HG03442 (cell line): Measurements from ENCODE around the gene HORMAD2.
"Not testable (repeated sequence)": the region's sequence is repeated elsewhere in the genome, so short reads cannot be mapped to it uniquely, and the experiment has no call there.

Experiments used
- ATAC-seq: cut with Tn5 transposase; IDR thresholded peaks from one replicate; pipeline ENCODE4 v1.9.1; 2021; ENCODE audit warnings: mild to moderate bottlenecking, moderate library complexity; ENCODE audit not compliant: unreplicated experiment

The HORMAD2 gene

DNA sequence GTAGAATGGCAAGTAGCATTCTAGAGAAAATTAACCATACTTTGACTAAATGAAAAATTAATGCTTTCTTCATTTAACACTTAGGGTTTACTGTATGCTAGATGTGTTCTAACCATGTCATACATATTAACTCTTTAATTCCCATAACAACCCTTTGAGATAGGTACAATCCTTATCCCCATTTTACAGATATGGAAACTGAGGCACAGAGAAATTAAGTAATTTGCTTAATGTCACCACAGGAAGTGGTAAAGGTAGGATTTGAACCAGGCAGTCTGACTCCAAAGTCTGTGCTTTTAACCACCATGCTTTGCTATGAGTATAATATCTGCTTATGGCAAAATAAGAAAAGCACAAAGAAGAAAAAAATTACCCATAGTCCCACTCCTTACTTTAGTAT is 106.8 kb downstream of the HORMAD2 start:
- ATAC-seq, result no peak

DNA sequence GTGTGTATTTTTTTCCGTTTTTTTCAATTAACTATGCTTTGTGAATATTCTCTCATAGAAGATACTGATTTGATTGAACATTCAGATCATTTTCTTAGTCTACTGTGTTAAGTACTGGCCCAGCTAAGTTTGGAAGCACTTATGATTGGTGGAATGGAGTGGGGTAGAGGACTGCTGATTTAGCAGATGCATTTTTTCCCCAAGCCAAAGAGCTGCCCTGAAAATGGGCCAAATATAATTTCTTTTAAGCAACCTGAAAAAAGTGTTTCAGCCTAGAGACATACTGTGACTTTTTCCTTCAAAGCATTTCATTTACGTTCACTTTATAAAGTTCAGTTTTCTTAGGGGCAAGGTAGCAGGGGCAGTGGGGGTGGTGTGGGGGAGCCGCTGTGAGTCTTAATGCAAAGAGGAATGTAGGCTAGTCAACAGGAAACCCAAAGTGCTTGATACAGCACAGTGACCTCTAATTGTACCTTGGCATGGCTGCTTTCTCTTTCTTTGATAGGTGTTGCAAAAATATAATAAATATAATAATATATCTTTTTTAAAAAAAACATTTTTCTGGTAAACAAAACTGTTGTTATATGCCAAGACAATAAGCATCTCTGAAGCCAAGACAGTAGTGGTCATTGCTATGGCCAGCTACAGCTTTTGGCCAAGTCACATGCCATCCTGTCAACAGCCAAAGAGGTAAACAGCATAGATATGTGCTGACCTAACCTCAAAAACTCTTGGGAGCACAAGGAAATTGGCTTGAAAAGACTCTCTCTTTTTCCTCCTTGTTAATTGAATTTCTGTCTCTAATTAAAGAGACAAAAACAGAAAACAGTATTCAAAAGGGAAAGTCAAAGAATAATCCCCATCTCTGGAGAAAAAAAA is 107.5 kb downstream of the HORMAD2 start:
- no peak for ATAC-seq

DNA sequence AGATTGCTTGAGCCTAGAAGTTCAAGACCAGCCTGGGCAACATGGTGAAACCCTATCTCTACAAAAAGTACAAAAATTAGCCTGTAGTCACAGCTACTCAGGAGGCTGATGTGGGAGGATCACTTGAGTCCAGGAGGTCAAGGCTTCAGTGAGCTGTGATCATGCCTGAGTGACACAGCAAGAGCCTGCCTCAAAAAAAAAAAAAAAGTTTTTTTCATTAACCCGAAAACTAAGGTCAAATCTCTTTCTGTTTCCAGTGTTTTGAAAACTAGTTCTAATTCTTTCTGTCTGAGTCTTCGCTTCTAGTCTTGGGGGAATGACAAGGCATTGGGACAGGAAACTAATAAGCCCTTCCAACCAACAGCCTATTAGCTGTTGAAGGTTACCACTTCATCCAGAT is 108.6 kb downstream of the HORMAD2 start:
- ATAC-seq, result no peak

DNA sequence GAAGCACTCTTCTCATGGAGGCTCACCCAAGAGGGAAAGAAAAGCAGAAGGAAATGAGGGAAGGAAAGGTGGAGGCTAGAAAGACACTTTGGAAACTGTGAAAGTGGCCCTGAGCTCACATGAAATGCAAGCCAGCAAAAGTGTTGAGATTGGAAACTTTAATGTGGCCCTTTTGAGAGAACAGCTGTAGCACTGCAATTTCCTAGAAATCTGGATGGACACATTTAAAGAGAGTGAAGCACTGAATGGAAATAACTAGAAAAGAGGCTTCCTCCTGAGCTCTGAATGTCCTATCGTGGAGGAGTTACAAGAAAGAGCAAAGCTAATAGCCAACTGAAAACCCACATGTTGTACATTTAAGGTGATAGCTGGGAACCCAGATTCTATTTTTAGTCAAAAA is 110.3 kb downstream of the HORMAD2 start:
- ATAC-seq, result no peak

- no peak for ATAC-seq
These were observed 110.9 kb downstream of the HORMAD2 start for GRCh38 chr22:30191040-30191701.

- ATAC-seq, result no peak
These were observed 112.2 kb downstream of the HORMAD2 start for GRCh38 chr22:30192427-30192826.

DNA sequence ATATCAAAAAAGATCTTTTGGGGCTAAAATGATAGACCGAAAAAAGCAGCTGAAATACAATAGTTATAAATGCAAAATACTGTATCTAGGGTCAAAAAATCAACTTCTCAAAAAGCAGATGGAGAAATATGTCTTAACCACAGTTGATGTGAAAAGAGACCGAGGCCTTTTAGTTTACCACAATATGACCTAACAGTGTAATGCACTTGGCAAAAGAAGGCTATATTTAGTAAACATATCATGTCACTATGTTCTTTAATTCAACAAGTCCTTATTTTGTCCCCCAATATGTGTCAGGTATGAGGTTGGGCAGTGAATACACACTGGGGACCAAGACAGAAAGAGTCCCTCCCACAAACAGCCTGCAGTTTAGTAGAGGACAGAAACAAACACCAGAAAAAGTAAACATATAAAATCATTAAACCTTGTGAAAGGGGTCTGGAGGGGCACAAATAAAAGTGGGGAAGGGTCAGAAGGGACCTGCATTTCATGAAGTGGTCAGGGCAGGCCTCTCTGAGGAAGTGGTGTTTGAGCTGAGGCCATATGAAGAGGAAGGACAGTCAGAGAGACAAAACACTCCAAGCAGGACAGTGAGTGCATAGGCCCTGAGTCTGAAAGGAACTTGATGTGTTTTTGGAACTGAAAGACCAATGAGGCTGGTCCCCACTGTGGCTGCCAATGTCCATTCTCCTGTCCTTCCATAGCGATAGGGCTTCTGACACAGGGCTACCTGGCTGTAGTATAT is 112.9 kb downstream of the HORMAD2 start:
- ATAC-seq, result no peak

DNA sequence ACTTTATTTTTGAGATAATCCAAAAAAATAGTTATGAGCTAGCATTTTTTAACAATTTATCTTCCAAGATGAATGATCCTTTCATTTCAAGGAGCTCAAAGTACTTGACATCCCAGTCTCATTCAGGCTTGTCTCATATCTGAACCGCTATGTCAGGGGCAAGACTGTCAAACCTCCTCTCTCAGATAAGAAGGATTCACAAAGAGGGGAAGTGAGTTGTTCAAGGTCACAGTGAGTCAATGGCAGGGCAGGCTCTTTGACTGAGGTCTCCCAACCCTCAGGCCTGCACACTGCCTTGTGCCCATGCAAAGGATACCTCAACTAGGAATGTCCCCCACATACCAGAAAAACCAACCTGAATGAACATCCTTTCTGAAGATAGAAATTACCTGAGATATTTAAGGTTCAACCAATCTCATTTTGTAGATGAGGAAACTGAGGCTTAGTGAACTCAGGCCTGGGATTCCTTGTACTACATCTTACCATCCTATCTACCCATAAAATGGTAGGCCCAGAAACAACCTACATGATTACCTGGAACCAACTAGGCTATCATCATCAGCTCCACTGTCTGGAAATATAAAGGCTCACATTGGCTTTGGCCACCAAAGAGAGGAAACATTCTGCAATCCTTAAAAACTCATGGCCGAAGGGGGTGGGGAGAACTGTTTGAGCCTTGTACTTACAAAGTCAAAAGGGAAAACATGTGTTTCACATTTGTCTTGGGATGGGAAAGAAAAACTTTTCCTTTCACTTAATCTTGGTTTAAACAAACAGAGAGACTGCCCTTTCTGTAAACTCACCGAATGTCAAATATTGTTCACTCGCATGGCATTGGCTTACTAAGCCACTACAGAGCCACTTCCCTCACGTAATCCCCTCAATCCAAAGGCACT is 115.2 kb downstream of the HORMAD2 start:
- ATAC-seq, result no peak

DNA sequence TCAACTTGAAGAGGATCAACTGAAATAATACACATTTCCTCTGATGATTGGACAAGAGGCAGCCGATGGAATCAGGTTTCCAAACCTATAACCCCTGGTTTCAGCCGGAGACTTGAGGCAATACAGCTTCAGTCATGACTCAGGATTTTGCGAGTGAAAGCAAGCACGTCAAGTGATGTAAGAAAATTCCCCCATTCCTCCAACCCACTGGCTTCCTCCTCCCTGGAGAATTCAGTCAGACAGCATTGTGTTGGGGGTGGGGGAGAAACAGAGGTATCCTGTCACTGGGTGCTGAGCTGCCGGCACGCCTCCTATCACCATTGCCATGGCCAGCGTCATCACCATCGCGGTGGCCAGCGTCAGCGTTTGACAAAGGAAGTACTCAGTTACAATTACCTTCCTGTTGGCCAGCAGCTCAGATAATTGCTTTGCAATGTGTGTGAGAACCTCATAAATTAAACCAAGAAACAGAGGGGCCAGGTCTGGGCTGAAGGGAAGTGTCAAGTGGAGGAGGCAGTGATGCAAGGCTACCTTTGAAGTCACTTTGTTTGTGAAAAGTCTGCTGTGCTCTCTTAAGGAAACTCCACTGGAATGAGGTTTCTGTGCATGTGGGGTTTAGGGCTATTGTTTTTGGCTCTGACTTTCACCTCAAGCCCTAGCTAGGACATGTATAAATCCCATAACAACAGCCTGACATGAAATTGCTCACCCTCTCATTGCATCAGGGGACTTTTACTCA is 116.0 kb downstream of the HORMAD2 start:
- no peak for ATAC-seq

- ATAC-seq, result no peak
These were observed 116.6 kb downstream of the HORMAD2 start for GRCh38 chr22:30196880-30197336.

DNA sequence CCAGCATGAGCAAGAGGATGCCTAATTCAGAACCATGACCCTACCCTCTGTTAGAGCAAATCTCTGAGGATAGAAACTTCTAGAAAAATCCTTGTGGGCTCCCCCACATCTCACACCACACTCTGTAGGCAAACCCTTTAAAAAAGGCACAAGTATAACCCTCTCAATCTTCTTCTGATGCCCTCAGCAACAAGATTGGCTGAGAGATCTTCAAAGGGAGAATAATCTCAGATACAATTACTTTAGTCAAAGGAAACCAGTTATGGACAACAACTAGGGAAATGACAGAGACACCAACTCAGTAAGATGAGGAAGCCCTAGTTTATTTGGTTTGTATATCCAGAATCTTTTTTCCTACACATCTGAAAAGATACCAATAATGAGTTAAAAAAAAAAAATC is 117.1 kb downstream of the HORMAD2 start:
- no peak for ATAC-seq

- no peak for ATAC-seq
These were observed 118.0 kb downstream of the HORMAD2 start for GRCh38 chr22:30198152-30198825.

GRCh38 chr22:30198921-30199320 is 118.7 kb downstream of the HORMAD2 start:
- no peak for ATAC-seq

GRCh38 chr22:30200905-30201304 is 120.6 kb downstream of the HORMAD2 start:
- not testable (repeated sequence) for ATAC-seq

GRCh38 chr22:30201945-30202344 is 121.7 kb downstream of the HORMAD2 start:
- ATAC-seq, result no peak

DNA sequence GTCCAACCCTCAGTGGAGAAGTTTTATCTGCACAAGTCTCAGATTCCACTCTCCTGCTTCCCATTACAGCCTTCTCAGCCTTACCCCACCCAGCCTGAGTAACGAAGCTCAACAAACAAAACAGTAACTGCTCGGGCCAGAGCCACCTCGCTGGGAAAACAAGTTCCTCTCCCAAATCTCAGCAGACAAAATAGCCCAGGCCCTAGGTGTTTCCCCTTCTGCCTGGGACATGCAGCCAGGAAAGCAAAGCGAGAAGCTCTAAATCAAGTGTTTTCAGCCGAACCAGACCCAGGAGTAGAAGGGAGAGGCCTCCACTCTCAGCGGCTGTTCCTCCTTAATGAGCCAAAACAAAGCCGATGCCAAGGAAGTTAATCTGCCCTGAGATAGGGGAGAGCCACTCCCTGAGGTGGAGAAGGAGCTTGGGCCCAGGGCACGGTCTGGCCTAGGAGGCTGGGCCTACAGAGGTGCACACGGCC is 122.3 kb downstream of the HORMAD2 start:
- ATAC-seq, result no peak

GRCh38 chr22:30204015-30204741 is 123.9 kb downstream of the HORMAD2 start:
- ATAC-seq, result no peak

DNA sequence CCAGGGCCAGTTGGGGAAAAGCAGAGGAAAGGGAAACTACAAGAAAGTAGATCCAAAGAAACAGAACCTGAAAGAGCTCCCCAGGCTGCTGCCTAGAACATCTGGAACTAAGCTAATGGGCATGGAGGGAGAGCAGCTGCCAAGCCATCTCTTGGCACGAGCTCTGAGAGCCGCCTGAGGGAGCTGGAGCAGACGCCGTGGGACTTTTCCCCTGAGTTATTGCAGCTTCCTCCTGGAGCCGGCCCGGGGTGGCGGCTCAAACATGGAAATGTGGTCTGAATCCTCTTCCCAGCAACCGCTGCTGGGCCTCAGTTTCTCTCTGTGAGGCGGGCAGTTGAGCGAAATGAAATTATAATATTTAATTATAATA is 124.5 kb downstream of the HORMAD2 start:
- ATAC-seq, result no peak
